ENCODE data around the gene PRKCB.

PRKCB gene

GRCh38 chr16:23856251-23856709, 20.5 kb downstream of the PRKCB start:
- TF ChIP-seq, protein P1, sequence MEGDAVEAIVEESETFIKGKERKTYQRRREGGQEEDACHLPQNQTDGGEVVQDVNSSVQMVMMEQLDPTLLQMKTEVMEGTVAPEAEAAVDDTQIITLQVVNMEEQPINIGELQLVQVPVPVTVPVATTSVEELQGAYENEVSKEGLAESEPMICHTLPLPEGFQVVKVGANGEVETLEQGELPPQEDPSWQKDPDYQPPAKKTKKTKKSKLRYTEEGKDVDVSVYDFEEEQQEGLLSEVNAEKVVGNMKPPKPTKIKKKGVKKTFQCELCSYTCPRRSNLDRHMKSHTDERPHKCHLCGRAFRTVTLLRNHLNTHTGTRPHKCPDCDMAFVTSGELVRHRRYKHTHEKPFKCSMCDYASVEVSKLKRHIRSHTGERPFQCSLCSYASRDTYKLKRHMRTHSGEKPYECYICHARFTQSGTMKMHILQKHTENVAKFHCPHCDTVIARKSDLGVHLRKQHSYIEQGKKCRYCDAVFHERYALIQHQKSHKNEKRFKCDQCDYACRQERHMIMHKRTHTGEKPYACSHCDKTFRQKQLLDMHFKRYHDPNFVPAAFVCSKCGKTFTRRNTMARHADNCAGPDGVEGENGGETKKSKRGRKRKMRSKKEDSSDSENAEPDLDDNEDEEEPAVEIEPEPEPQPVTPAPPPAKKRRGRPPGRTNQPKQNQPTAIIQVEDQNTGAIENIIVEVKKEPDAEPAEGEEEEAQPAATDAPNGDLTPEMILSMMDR (IDR thresholded peaks at IDR 0.05; ENCODE audit: low read depth, low read length, missing control alignments) = no peak
- no peak overlapping the region for H3K4me3 ChIP-seq (ENCODE audit: low read depth, low read length)
- DNase-seq (ENCODE audit: low read depth) = no peak

- no peak for DNase-seq (ENCODE audit: low read depth)
- TF ChIP-seq, protein P1 (IDR thresholded peaks at IDR 0.05; ENCODE audit: low read depth, low read length, missing control alignments) = no peak
- no peak overlapping the region for H3K4me3 ChIP-seq (ENCODE audit: low read depth, low read length)
Measured at GRCh38 chr16:23857256-23857880, 21.6 kb downstream of the PRKCB start.

GRCh38 chr16:23857881-23858269, 22.1 kb downstream of the PRKCB start:
- TF ChIP-seq, protein P1 (IDR thresholded peaks at IDR 0.05; ENCODE audit: low read depth, low read length, missing control alignments) = no peak
- no peak for DNase-seq (ENCODE audit: low read depth)
- no peak overlapping the region for H3K4me3 ChIP-seq (ENCODE audit: low read depth, low read length)

GRCh38 chr16:23858542-23858941, 22.8 kb downstream of the PRKCB start:
- DNase-seq (ENCODE audit: low read depth) = no peak
- H3K4me3 ChIP-seq (ENCODE audit: low read depth, low read length) = no peak overlapping the region

DNA sequence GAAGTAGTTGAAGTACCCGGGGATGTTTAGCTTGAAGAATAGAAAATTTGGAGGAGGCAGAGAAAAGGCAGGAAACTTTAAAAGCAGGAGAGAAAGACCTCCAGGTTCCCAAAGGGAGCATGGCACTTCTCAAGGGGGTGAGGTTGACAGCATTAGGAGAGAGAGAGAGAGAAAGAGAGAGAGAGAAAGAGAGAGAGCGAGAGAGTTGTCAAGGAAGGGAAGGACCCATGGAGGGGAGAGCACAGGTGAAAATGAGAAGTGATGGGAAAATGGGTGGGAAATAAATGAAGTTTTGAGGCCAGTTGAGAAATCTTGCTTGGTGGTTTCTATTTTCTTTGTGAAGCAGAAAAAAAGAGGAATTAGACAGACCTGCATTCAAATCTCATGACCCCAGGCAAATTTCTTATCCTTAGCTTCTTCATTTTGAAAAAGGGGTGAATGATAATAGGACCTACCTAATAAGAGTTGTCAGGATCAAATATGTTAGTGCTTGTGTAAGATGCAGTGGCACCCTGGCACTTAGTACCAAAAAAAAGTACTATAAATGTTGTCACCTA, 24.0 kb downstream of the PRKCB start:
- no peak overlapping the region for H3K4me3 ChIP-seq (ENCODE audit: low read depth, low read length)
- no peak for DNase-seq (ENCODE audit: low read depth)
- TF ChIP-seq, protein P1 (IDR thresholded peaks at IDR 0.05; ENCODE audit: low read depth, low read length, missing control alignments) = no peak

More at GRCh38 chr16:23858542-23858941, 22.8 kb downstream of the PRKCB start:
- TF ChIP-seq, protein P1 (IDR thresholded peaks at IDR 0.05; ENCODE audit: low read depth, low read length, missing control alignments) = no peak

DNA sequence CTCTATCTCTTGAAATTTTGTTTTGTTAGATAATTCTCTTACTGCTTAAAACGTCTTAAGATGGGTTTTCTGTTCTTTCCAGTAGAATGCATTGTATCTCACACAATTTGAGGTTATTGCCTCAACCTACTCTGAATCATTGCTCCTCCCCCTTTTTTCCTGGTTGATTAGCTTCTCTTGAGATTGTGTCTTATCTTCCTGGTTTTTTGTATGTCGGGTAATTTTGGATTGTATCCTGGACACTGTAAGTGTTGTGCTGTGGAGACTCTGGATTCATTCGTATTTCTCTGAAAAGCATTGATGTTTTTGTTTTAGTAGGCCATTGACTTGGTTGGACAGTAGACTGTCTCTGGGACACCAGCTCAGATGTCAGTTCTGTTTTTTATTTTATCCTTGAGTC, 26.1 kb downstream of the PRKCB start:
- TF ChIP-seq, protein P1 (IDR thresholded peaks at IDR 0.05; ENCODE audit: low read depth, low read length, missing control alignments) = no peak
- no peak for DNase-seq (ENCODE audit: low read depth)
- H3K4me3 ChIP-seq (ENCODE audit: low read depth, low read length) = no peak overlapping the region

GRCh38 chr16:23862556-23862955, 26.8 kb downstream of the PRKCB start:
- DNase-seq (ENCODE audit: low read depth) = no peak
- TF ChIP-seq, protein P1 (IDR thresholded peaks at IDR 0.05; ENCODE audit: low read depth, low read length, missing control alignments) = no peak
- H3K4me3 ChIP-seq (ENCODE audit: low read depth, low read length) = no peak overlapping the region

All from GM12864 (cell line).